ENCODE measurements around the gene SMURF2.

GRCh38 chr17:64579917-64580316 lies 82.2 kb downstream of the SMURF2 start:
- TF ChIP-seq POLR2A (IDR thresholded peaks at IDR 0.05) (no peak), CTCF (IDR thresholded peaks at IDR 0.05) (no peak), POLR2AphosphoS5 (IDR thresholded peaks at IDR 0.05) (no peak)

Measured in breast epithelium (tissue), 3 donors.